ENCODE measurements around the gene RPL4.

RPL4 gene

GRCh38 chr15:66489179-66489791 is 15.4 kb downstream of the RPL4 start:
- H3K23ac ChIP-seq (ENCODE audit: low read depth, low read length, poor library complexity): no peak overlapping the region
- no peak for DNase-seq (ENCODE audit: low spot score)
- H3K27me3 ChIP-seq (ENCODE audit: control insufficient read depth in 3 of 3, insufficient read depth in 3 of 3, low read depth in 1 of 3, low read length in 3 of 3): no peaks in the 10 kb centered on the region
- H3K36me3 ChIP-seq (replicated peaks in 1 of 2; ENCODE audit: control insufficient read depth in 2 of 2, insufficient read depth in 2 of 2, low read length in 2 of 2): peaks cover 32 to 99% of the 10 kb centered on the region in 2 donors
- H3K18ac ChIP-seq (ENCODE audit: low read length): no peak overlapping the region
- H4K8ac ChIP-seq (ENCODE audit: low read depth, low read length): no peak overlapping the region
- no CpG with 5 or more reads among the region's 6 CpGs for WGBS, 2 donors (ENCODE audit: extremely low coverage in 2 of 2, insufficient read length in 2 of 2, insufficient replicate concordance in 1 of 2)
- no peak overlapping the region for H3K27ac ChIP-seq (replicated peaks; ENCODE audit: low read length)
- H3K79me1 ChIP-seq (ENCODE audit: low read depth, low read length): no peaks in the 10 kb centered on the region
- H2BK5ac ChIP-seq (ENCODE audit: low read length): no peak overlapping the region
- H3K14ac ChIP-seq (ENCODE audit: low read length): no peak overlapping the region
- no peak overlapping the region for H2BK120ac ChIP-seq (ENCODE audit: low read depth, low read length)
- no peak overlapping the region for H2BK12ac ChIP-seq (ENCODE audit: low read length)
- H3K4me2 ChIP-seq (ENCODE audit: insufficient read depth, low read length, poor library complexity, severe bottlenecking): no peak overlapping the region
- H3K4me1 ChIP-seq (ENCODE audit: control insufficient read depth in 2 of 2, insufficient read depth in 1 of 2, low read depth in 1 of 2, low read length in 2 of 2): peaks cover 0 to 3% of the 10 kb centered on the region in 2 donors
- H3K4ac ChIP-seq (ENCODE audit: low read length): no peak overlapping the region
- H3K9me3 ChIP-seq (replicated peaks in 1 of 2; ENCODE audit: control insufficient read depth in 2 of 2, insufficient read depth in 1 of 2, low read depth in 1 of 2, low read length in 2 of 2): no peaks in the 10 kb centered on the region
- no peak overlapping the region for H4K91ac ChIP-seq (ENCODE audit: low read depth, low read length, poor library complexity)
- no peak overlapping the region for H3K9ac ChIP-seq (ENCODE audit: low read depth, low read length, poor library complexity)
- no peak overlapping the region for H2AK5ac ChIP-seq (ENCODE audit: low read depth, low read length)
- no peak overlapping the region for H2BK15ac ChIP-seq (ENCODE audit: low read length)
- no peak overlapping the region for H2AFZ ChIP-seq (ENCODE audit: low read length)
- no peak overlapping the region for H3K4me3 ChIP-seq (ENCODE audit: low read length in 2 of 2)

DNA sequence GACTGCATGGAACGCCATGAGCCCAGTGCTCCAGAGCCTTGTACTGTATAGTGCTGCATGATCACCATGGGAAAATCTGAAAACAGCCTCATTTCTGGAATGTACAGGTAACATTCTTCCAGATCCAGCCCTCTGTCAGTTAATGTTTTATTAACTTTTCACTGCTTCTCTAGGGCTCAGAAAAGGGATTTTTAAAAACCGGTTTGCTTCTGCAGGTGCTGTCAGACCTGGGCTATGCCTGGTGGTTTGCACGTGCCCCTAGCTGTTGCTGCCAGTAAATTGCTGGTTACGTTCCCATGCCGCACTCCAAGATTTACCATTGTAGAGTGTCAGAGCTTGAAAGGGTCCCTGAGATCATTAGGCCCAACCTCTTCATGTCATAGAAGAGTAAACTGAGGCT is 16.1 kb downstream of the RPL4 start:
- no peak overlapping the region for H2AK5ac ChIP-seq (ENCODE audit: low read depth, low read length)
- no peak overlapping the region for H2BK15ac ChIP-seq (ENCODE audit: low read length)
- no peak overlapping the region for H2AFZ ChIP-seq (ENCODE audit: low read length)
- H2BK120ac ChIP-seq (ENCODE audit: low read depth, low read length): no peak overlapping the region
- no peak overlapping the region for H2BK5ac ChIP-seq (ENCODE audit: low read length)
- no peaks in the 10 kb centered on the region for H3K79me1 ChIP-seq (ENCODE audit: low read depth, low read length)
- no peak overlapping the region for H3K4me3 ChIP-seq (ENCODE audit: low read length in 2 of 2)
- peaks cover 0 to 3% of the 10 kb centered on the region in 2 donors for H3K4me1 ChIP-seq (ENCODE audit: control insufficient read depth in 2 of 2, insufficient read depth in 1 of 2, low read depth in 1 of 2, low read length in 2 of 2)
- no peak overlapping the region for H3K18ac ChIP-seq (ENCODE audit: low read length)
- no peak overlapping the region for H3K27ac ChIP-seq (replicated peaks; ENCODE audit: low read length)
- no peak overlapping the region for H3K4me2 ChIP-seq (ENCODE audit: insufficient read depth, low read length, poor library complexity, severe bottlenecking)
- no peaks in the 10 kb centered on the region for H3K9me3 ChIP-seq (replicated peaks in 1 of 2; ENCODE audit: control insufficient read depth in 2 of 2, insufficient read depth in 1 of 2, low read depth in 1 of 2, low read length in 2 of 2)
- DNase-seq (ENCODE audit: low spot score): no peak
- H4K8ac ChIP-seq (ENCODE audit: low read depth, low read length): no peak overlapping the region
- no peak overlapping the region for H3K9ac ChIP-seq (ENCODE audit: low read depth, low read length, poor library complexity)
- no peak overlapping the region for H4K91ac ChIP-seq (ENCODE audit: low read depth, low read length, poor library complexity)
- peaks cover 30 to 91% of the 10 kb centered on the region in 2 donors for H3K36me3 ChIP-seq (replicated peaks in 1 of 2; ENCODE audit: control insufficient read depth in 2 of 2, insufficient read depth in 2 of 2, low read length in 2 of 2)
- no peak overlapping the region for H3K23ac ChIP-seq (ENCODE audit: low read depth, low read length, poor library complexity)
- no peak overlapping the region for H3K4ac ChIP-seq (ENCODE audit: low read length)
- no peak overlapping the region for H3K14ac ChIP-seq (ENCODE audit: low read length)
- no peak overlapping the region for H2BK12ac ChIP-seq (ENCODE audit: low read length)
- no peaks in the 10 kb centered on the region for H3K27me3 ChIP-seq (ENCODE audit: control insufficient read depth in 3 of 3, insufficient read depth in 3 of 3, low read depth in 1 of 3, low read length in 3 of 3)
- WGBS, 2 donors (ENCODE audit: extremely low coverage in 2 of 2, insufficient read length in 2 of 2, insufficient replicate concordance in 1 of 2): no CpG with 5 or more reads among the region's 5 CpGs

GRCh38 chr15:66486887-66487286 is 17.8 kb downstream of the RPL4 start:
- no peak overlapping the region for H3K14ac ChIP-seq (ENCODE audit: low read length)
- DNase-seq (ENCODE audit: low spot score): no peak
- no CpG with 5 or more reads among the region's 3 CpGs for WGBS, 2 donors (ENCODE audit: extremely low coverage in 2 of 2, insufficient read length in 2 of 2, insufficient replicate concordance in 1 of 2)
- H2BK15ac ChIP-seq (ENCODE audit: low read length): no peak overlapping the region
- H2BK120ac ChIP-seq (ENCODE audit: low read depth, low read length): no peak overlapping the region
- H2AK5ac ChIP-seq (ENCODE audit: low read depth, low read length): no peak overlapping the region
- no peak overlapping the region for H3K4me2 ChIP-seq (ENCODE audit: insufficient read depth, low read length, poor library complexity, severe bottlenecking)
- no peak overlapping the region for H2BK5ac ChIP-seq (ENCODE audit: low read length)
- H3K4me3 ChIP-seq (ENCODE audit: low read length in 2 of 2): no peak overlapping the region
- no peaks in the 10 kb centered on the region for H3K27me3 ChIP-seq (ENCODE audit: control insufficient read depth in 3 of 3, insufficient read depth in 3 of 3, low read depth in 1 of 3, low read length in 3 of 3)
- H3K9me3 ChIP-seq (replicated peaks in 1 of 2; ENCODE audit: control insufficient read depth in 2 of 2, insufficient read depth in 1 of 2, low read depth in 1 of 2, low read length in 2 of 2): peaks cover 0 to 2% of the 10 kb centered on the region in 2 donors
- H3K18ac ChIP-seq (ENCODE audit: low read length): no peak overlapping the region
- no peak overlapping the region for H2BK12ac ChIP-seq (ENCODE audit: low read length)
- no peaks in the 10 kb centered on the region for H3K79me1 ChIP-seq (ENCODE audit: low read depth, low read length)
- no peak overlapping the region for H3K23ac ChIP-seq (ENCODE audit: low read depth, low read length, poor library complexity)
- H4K8ac ChIP-seq (ENCODE audit: low read depth, low read length): no peak overlapping the region
- no peak overlapping the region for H2AFZ ChIP-seq (ENCODE audit: low read length)
- H3K4me1 ChIP-seq (ENCODE audit: control insufficient read depth in 2 of 2, insufficient read depth in 1 of 2, low read depth in 1 of 2, low read length in 2 of 2): peaks cover 0 to 3% of the 10 kb centered on the region in 2 donors
- no peak overlapping the region for H4K91ac ChIP-seq (ENCODE audit: low read depth, low read length, poor library complexity)
- no peak overlapping the region for H3K4ac ChIP-seq (ENCODE audit: low read length)
- H3K27ac ChIP-seq (replicated peaks; ENCODE audit: low read length): no peak overlapping the region
- H3K9ac ChIP-seq (ENCODE audit: low read depth, low read length, poor library complexity): no peak overlapping the region
- H3K36me3 ChIP-seq (replicated peaks in 1 of 2; ENCODE audit: control insufficient read depth in 2 of 2, insufficient read depth in 2 of 2, low read length in 2 of 2): peaks cover 32 to 90% of the 10 kb centered on the region in 2 donors

- Histone ChIP-seq H3K27me3 (ENCODE audit: control insufficient read depth in 3 of 3, insufficient read depth in 3 of 3, low read depth in 1 of 3, low read length in 3 of 3) (no peaks in the 10 kb centered on the region), H3K79me1 (ENCODE audit: low read depth, low read length) (no peaks in the 10 kb centered on the region), H3K4me2 (ENCODE audit: insufficient read depth, low read length, poor library complexity, severe bottlenecking) (no peak overlapping the region), H3K23ac (ENCODE audit: low read depth, low read length, poor library complexity) (no peak overlapping the region), H2BK120ac (ENCODE audit: low read depth, low read length) (no peak overlapping the region), H2AK5ac (ENCODE audit: low read depth, low read length) (no peak overlapping the region), H2BK15ac (ENCODE audit: low read length) (no peak overlapping the region), H4K8ac (ENCODE audit: low read depth, low read length) (no peak overlapping the region), H3K4ac (ENCODE audit: low read length) (no peak overlapping the region), H3K9ac (ENCODE audit: low read depth, low read length, poor library complexity) (no peak overlapping the region), H3K27ac (replicated peaks; ENCODE audit: low read length) (no peak overlapping the region), H4K91ac (ENCODE audit: low read depth, low read length, poor library complexity) (no peak overlapping the region), H3K14ac (ENCODE audit: low read length) (no peak overlapping the region), H2AFZ (ENCODE audit: low read length) (no peak overlapping the region), H3K4me3 (ENCODE audit: low read length in 2 of 2) (no peak overlapping the region), H3K18ac (ENCODE audit: low read length) (no peak overlapping the region), H2BK12ac (ENCODE audit: low read length) (no peak overlapping the region), H3K36me3 (replicated peaks in 1 of 2; ENCODE audit: control insufficient read depth in 2 of 2, insufficient read depth in 2 of 2, low read length in 2 of 2) (peaks cover 25 to 75% of the 10 kb centered on the region in 2 donors), H3K4me1 (ENCODE audit: control insufficient read depth in 2 of 2, insufficient read depth in 1 of 2, low read depth in 1 of 2, low read length in 2 of 2) (peaks cover 0 to 3% of the 10 kb centered on the region in 2 donors), H3K9me3 (replicated peaks in 1 of 2; ENCODE audit: control insufficient read depth in 2 of 2, insufficient read depth in 1 of 2, low read depth in 1 of 2, low read length in 2 of 2) (peaks cover 0 to 2% of the 10 kb centered on the region in 2 donors), H2BK5ac (ENCODE audit: low read length) (no peak overlapping the region)
- no peak for DNase-seq (ENCODE audit: low spot score)
- WGBS, 2 donors (ENCODE audit: extremely low coverage in 2 of 2, insufficient read length in 2 of 2, insufficient replicate concordance in 1 of 2): no CpG with 5 or more reads among the region's 5 CpGs
These were observed 20.0 kb downstream of the RPL4 start for GRCh38 chr15:66484539-66485112.

All from neuronal stem cell (in vitro differentiated cells).